Measurements from ENCODE around the gene FBXO3.
"Not testable (repeated sequence)": the region's sequence is repeated elsewhere in the genome, so short reads cannot be mapped to it uniquely, and the experiment has no call there.

Gene FBXO3

GRCh38 chr11:33797879-33798278 is 23.6 kb upstream of the FBXO3 start:
- H3K4me3 ChIP-seq (ENCODE audit: low read depth, low read length): no peak overlapping the region
- TF ChIP-seq CTCF (IDR thresholded peaks at IDR 0.05; ENCODE audit: low read depth, low read length): no peak

GRCh38 chr11:33790040-33790439 is 15.7 kb upstream of the FBXO3 start:
- H3K4me3 ChIP-seq (ENCODE audit: low read depth, low read length): no peak overlapping the region
- no peak for TF ChIP-seq CTCF (IDR thresholded peaks at IDR 0.05; ENCODE audit: low read depth, low read length)

GRCh38 chr11:33788095-33788494 is 13.8 kb upstream of the FBXO3 start:
- not testable (repeated sequence) for H3K4me3 ChIP-seq (ENCODE audit: low read depth, low read length)

- no peak for TF ChIP-seq CTCF (IDR thresholded peaks at IDR 0.05; ENCODE audit: low read depth, low read length)
- no peak overlapping the region for H3K4me3 ChIP-seq (ENCODE audit: low read depth, low read length)
Observed at GRCh38 chr11:33787076-33787475, 12.8 kb upstream of the FBXO3 start.

GRCh38 chr11:33785609-33786008 is 11.3 kb upstream of the FBXO3 start:
- H3K4me3 ChIP-seq (ENCODE audit: low read depth, low read length): no peak overlapping the region
- TF ChIP-seq CTCF (IDR thresholded peaks at IDR 0.05; ENCODE audit: low read depth, low read length): no peak

- no peak for TF ChIP-seq CTCF (IDR thresholded peaks at IDR 0.05; ENCODE audit: low read depth, low read length)
- no peak overlapping the region for H3K4me3 ChIP-seq (ENCODE audit: low read depth, low read length)
Observed at GRCh38 chr11:33779849-33780528, 5.7 kb upstream of the FBXO3 start.

GRCh38 chr11:33778675-33779074 is 4.4 kb upstream of the FBXO3 start:
- H3K4me3 ChIP-seq (ENCODE audit: low read depth, low read length): no peak overlapping the region
- no peak for TF ChIP-seq CTCF (IDR thresholded peaks at IDR 0.05; ENCODE audit: low read depth, low read length)

GRCh38 chr11:33777906-33778305 is 3.6 kb upstream of the FBXO3 start:
- no peak for TF ChIP-seq CTCF (IDR thresholded peaks at IDR 0.05; ENCODE audit: low read depth, low read length)
- no peak overlapping the region for H3K4me3 ChIP-seq (ENCODE audit: low read depth, low read length)
